Measurements from ENCODE around the gene SYCE3.

GRCh38 chr22:50544746-50545253, 17.9 kb downstream of the SYCE3 start:
- no peak for TF ChIP-seq CTCF (IDR thresholded peaks at IDR 0.05)
- TF ChIP-seq POLR2A (IDR thresholded peaks at IDR 0.05): no peak
